ENCODE data around the gene PRAMEF1.
"Not testable (repeated sequence)": the region's sequence is repeated elsewhere in the genome, so short reads cannot be mapped to it uniquely, and the experiment has no call there.

PRAMEF1 gene

DNA sequence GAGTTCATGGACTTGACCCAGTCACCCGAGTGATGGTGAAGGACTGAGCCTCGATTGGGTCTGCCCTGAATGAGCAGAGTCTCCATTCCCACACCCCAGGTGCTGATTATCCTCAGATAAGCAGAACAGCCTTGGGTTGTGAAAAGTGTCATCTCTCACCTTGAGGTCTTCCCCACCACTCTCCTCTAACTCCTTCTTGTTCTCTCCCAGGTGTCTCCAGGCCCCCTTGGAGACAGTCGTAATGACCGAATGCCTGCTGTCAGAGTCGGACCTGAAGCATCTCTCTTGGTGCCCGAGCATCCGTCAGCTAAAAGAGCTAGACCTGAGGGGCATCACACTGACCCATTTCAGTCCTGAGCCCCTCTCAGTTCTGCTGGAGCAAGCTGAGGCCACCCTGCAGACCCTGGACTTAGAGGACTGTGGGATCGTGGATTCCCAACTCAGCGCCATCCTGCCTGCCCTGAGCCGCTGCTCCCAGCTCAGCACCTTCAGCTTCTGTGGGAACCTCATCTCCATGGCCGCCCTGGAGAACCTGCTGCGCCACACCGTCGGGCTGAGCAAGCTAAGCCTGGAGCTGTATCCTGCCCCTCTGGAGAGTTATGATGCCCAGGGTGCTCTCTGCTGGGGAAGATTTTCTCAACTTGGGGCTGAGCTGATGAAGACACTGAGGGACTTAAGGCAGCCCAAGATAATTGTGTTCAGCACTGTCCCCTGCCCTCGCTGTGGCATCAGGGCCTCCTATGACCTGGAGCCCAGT is 14.2 kb upstream of the PRAMEF1 start:
- H3K27ac ChIP-seq (ENCODE audit: low read depth, low read length), result no peak overlapping the region
- H3K4me1 ChIP-seq (ENCODE audit: insufficient read depth, low read length), result no peaks in the 10 kb centered on the region
- no peak overlapping the region for H3K9ac ChIP-seq (ENCODE audit: low read length)
- no peaks in the 10 kb centered on the region for H3K9me3 ChIP-seq (ENCODE audit: low read length)
- H3K4me3 ChIP-seq (ENCODE audit: low read depth in 1 of 2, low read length in 2 of 2), result no peak overlapping the region
- H3K36me3 ChIP-seq (ENCODE audit: insufficient read depth, low read length), result no peaks in the 10 kb centered on the region
- H3K27me3 ChIP-seq (ENCODE audit: control insufficient read depth in 1 of 2, insufficient read depth in 2 of 2, low read length in 2 of 2), result peaks cover 0 to 4% of the 10 kb centered on the region in 2 donors

DNA sequence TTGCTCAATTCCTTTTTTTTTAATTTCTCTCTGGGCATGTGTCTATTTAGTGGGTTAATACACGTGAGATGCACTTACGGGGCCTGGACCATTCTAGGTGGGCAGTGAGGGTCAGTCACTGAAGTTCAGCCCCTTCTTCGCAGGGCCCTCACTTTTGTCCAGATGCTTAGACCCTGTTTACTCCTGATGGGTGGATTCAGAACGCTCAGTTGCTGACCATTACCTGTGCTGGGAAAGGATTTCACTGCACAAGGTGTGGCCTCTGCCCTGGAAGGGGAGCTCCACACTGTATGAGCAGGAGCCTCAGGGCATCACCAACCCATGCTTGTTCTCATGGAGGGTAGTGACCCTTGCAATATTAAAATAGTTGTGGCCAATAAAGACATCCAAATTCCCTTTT is 13.1 kb upstream of the PRAMEF1 start:
- H3K4me3 ChIP-seq (ENCODE audit: low read depth in 1 of 2, low read length in 2 of 2), result no peak overlapping the region
- no peak overlapping the region for H3K27ac ChIP-seq (ENCODE audit: low read depth, low read length)
- H3K27me3 ChIP-seq (ENCODE audit: control insufficient read depth in 1 of 2, insufficient read depth in 2 of 2, low read length in 2 of 2), result peaks cover 0 to 4% of the 10 kb centered on the region in 2 donors
- H3K36me3 ChIP-seq (ENCODE audit: insufficient read depth, low read length), result no peaks in the 10 kb centered on the region
- H3K9me3 ChIP-seq (ENCODE audit: low read length), result no peaks in the 10 kb centered on the region
- H3K4me1 ChIP-seq (ENCODE audit: insufficient read depth, low read length), result no peaks in the 10 kb centered on the region
- H3K9ac ChIP-seq (ENCODE audit: low read length), result no peak overlapping the region

DNA sequence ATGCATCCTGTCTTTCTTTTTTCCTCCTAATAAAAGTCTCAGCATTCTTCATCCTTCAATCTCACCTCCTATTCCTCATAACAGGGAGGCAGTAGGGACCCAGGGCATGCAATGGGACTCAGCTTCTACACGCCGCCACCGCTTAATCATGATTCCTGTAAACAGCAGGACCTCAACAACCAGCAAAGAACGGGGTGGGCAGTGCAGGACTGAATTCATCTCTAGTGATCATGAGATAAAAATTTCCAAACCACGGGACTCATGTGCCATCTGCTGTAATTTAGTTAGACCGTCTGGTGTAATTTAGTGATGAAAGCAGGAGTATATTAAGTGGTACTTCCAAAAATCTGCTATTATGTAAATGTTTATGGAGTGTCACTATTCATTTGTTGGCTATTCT is 12.3 kb upstream of the PRAMEF1 start:
- Histone ChIP-seq H3K27me3 (ENCODE audit: control insufficient read depth in 1 of 2, insufficient read depth in 2 of 2, low read length in 2 of 2) (peaks cover 0 to 4% of the 10 kb centered on the region in 2 donors), H3K4me1 (ENCODE audit: insufficient read depth, low read length) (no peaks in the 10 kb centered on the region), H3K27ac (ENCODE audit: low read depth, low read length) (no peak overlapping the region), H3K36me3 (ENCODE audit: insufficient read depth, low read length) (no peaks in the 10 kb centered on the region), H3K9ac (ENCODE audit: low read length) (no peak overlapping the region), H3K9me3 (ENCODE audit: low read length) (no peaks in the 10 kb centered on the region), H3K4me3 (ENCODE audit: low read depth in 1 of 2, low read length in 2 of 2) (no peak overlapping the region)

DNA sequence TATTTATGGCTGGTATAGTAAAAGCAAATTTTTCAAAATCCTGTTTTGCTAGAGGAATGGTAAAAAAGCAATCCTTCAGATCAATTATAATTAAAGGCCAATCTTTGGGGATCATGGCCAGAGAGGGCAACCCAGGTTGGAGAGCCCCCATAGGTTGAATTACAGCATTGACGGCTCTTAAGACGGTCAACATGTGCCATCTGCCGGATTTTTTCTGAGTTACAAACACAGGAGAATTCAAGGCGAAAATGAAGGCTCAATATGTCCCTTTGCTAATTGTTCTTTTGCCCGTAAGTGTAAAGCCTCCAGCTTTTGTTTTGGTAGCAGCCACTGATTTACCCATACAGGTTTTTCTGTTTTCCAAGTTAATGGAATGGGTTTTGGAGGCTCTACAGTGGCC is 9.7 kb upstream of the PRAMEF1 start:
- not testable (repeated sequence) for H3K36me3 ChIP-seq (ENCODE audit: insufficient read depth, low read length); H3K27ac ChIP-seq (ENCODE audit: low read depth, low read length); H3K9ac ChIP-seq (ENCODE audit: low read length); H3K9me3 ChIP-seq (ENCODE audit: low read length); H3K4me1 ChIP-seq (ENCODE audit: insufficient read depth, low read length); H3K27me3 ChIP-seq (ENCODE audit: control insufficient read depth in 1 of 2, insufficient read depth in 2 of 2, low read length in 2 of 2); H3K4me3 ChIP-seq (ENCODE audit: low read depth in 1 of 2, low read length in 2 of 2)

GRCh38 chr1:12783783-12784182 is 7.4 kb upstream of the PRAMEF1 start:
- not testable (repeated sequence) for H3K4me1 ChIP-seq (ENCODE audit: insufficient read depth, low read length); H3K27me3 ChIP-seq (ENCODE audit: control insufficient read depth in 1 of 2, insufficient read depth in 2 of 2, low read length in 2 of 2); H3K9me3 ChIP-seq (ENCODE audit: low read length); H3K36me3 ChIP-seq (ENCODE audit: insufficient read depth, low read length); H3K4me3 ChIP-seq (ENCODE audit: low read depth in 1 of 2, low read length in 2 of 2); H3K27ac ChIP-seq (ENCODE audit: low read depth, low read length); H3K9ac ChIP-seq (ENCODE audit: low read length)

- H3K9me3 ChIP-seq (ENCODE audit: low read length); H3K9ac ChIP-seq (ENCODE audit: low read length); H3K36me3 ChIP-seq (ENCODE audit: insufficient read depth, low read length); H3K4me3 ChIP-seq (ENCODE audit: low read depth in 1 of 2, low read length in 2 of 2); H3K27me3 ChIP-seq (ENCODE audit: control insufficient read depth in 1 of 2, insufficient read depth in 2 of 2, low read length in 2 of 2); H3K27ac ChIP-seq (ENCODE audit: low read depth, low read length); H3K4me1 ChIP-seq (ENCODE audit: insufficient read depth, low read length): not testable (repeated sequence)
Observed at GRCh38 chr1:12784729-12785128, 6.5 kb upstream of the PRAMEF1 start.

- Histone ChIP-seq H3K27ac (ENCODE audit: low read depth, low read length) (no peak overlapping the region), H3K36me3 (ENCODE audit: insufficient read depth, low read length) (no peaks in the 10 kb centered on the region), H3K9me3 (ENCODE audit: low read length) (no peaks in the 10 kb centered on the region), H3K27me3 (ENCODE audit: control insufficient read depth in 1 of 2, insufficient read depth in 2 of 2, low read length in 2 of 2) (no peaks in the 10 kb centered on the region), H3K4me1 (ENCODE audit: insufficient read depth, low read length) (no peaks in the 10 kb centered on the region), H3K4me3 (ENCODE audit: low read depth in 1 of 2, low read length in 2 of 2) (no peak overlapping the region), H3K9ac (ENCODE audit: low read length) (no peak overlapping the region)
Observed at GRCh38 chr1:12798911-12799310, 7.7 kb downstream of the PRAMEF1 start.

DNA sequence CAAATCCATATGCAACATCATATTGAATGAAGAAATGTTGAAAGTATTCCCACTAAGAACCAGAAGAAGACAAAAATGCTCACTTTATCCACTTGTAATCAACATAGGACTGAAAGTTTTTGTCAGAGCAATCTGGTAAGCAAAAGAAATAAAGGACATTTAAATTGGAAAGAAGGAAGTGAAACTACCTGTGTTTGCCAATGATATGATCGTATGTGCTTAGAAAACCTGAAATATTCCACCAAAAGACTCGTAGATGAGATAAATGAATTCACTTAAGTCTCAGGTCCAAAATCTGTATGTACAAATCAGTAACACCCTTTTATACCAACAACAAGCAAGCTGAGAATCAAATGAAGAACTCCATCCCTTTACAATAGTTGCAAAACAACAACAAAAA is 8.5 kb downstream of the PRAMEF1 start:
- Histone ChIP-seq H3K9me3 (ENCODE audit: low read length) (no peaks in the 10 kb centered on the region), H3K27me3 (ENCODE audit: control insufficient read depth in 1 of 2, insufficient read depth in 2 of 2, low read length in 2 of 2) (no peaks in the 10 kb centered on the region), H3K36me3 (ENCODE audit: insufficient read depth, low read length) (no peaks in the 10 kb centered on the region), H3K4me3 (ENCODE audit: low read depth in 1 of 2, low read length in 2 of 2) (no peak overlapping the region), H3K9ac (ENCODE audit: low read length) (no peak overlapping the region), H3K4me1 (ENCODE audit: insufficient read depth, low read length) (no peaks in the 10 kb centered on the region), H3K27ac (ENCODE audit: low read depth, low read length) (no peak overlapping the region)

DNA sequence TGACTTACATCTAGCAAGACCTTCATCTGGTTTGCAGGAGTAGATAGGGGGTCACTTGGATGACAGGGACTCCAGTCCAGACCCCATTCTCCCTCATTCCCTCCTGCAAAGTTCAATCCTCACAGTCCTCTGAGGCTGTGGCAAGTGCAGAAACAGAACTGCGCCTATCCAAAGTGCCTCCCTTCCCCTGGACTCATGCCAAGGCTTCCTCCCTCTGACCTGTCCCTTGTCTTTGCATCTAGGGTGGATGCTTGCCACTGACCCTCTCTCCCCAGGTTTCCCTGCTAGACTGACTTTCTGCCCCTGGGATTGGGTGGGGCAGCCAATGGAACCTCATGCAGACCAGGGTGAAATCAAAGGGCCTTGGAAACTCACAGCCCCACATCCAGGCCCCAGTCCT is 18.7 kb downstream of the PRAMEF1 start:
- Histone ChIP-seq H3K36me3 (ENCODE audit: insufficient read depth, low read length) (no peaks in the 10 kb centered on the region), H3K27me3 (ENCODE audit: control insufficient read depth in 1 of 2, insufficient read depth in 2 of 2, low read length in 2 of 2) (no peaks in the 10 kb centered on the region), H3K27ac (ENCODE audit: low read depth, low read length) (no peak overlapping the region), H3K9ac (ENCODE audit: low read length) (no peak overlapping the region), H3K4me1 (ENCODE audit: insufficient read depth, low read length) (no peaks in the 10 kb centered on the region), H3K4me3 (ENCODE audit: low read depth in 1 of 2, low read length in 2 of 2) (no peak overlapping the region), H3K9me3 (ENCODE audit: low read length) (no peaks in the 10 kb centered on the region)

GRCh38 chr1:12810691-12811408 is 19.7 kb downstream of the PRAMEF1 start:
- Histone ChIP-seq H3K4me1 (ENCODE audit: insufficient read depth, low read length) (no peaks in the 10 kb centered on the region), H3K27ac (ENCODE audit: low read depth, low read length) (no peak overlapping the region), H3K4me3 (ENCODE audit: low read depth in 1 of 2, low read length in 2 of 2) (no peak overlapping the region), H3K27me3 (ENCODE audit: control insufficient read depth in 1 of 2, insufficient read depth in 2 of 2, low read length in 2 of 2) (no peaks in the 10 kb centered on the region), H3K36me3 (ENCODE audit: insufficient read depth, low read length) (no peaks in the 10 kb centered on the region), H3K9me3 (ENCODE audit: low read length) (no peaks in the 10 kb centered on the region), H3K9ac (ENCODE audit: low read length) (no peak overlapping the region)

DNA sequence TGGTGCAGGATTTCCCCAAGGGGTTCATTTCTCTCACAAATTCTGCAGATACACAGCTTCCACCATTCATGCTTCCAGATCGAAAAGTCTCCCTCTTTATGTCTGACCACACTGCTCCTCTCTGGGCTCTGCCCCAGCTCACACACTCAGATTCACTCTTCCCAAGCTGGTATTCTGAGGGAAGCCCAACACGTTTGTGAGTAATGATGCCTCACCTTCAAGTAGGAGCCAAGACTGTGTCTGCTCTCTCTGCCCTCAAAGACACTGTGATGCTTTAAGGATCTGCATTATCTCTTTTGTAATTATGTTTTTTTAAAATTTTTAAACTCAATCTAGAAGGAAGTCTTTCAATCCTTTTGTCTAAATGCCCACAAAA is 20.2 kb downstream of the PRAMEF1 start:
- Histone ChIP-seq H3K27me3 (ENCODE audit: control insufficient read depth in 1 of 2, insufficient read depth in 2 of 2, low read length in 2 of 2) (no peaks in the 10 kb centered on the region), H3K36me3 (ENCODE audit: insufficient read depth, low read length) (no peaks in the 10 kb centered on the region), H3K9ac (ENCODE audit: low read length) (no peak overlapping the region), H3K9me3 (ENCODE audit: low read length) (no peaks in the 10 kb centered on the region), H3K4me3 (ENCODE audit: low read depth in 1 of 2, low read length in 2 of 2) (no peak overlapping the region), H3K4me1 (ENCODE audit: insufficient read depth, low read length) (no peaks in the 10 kb centered on the region), H3K27ac (ENCODE audit: low read depth, low read length) (no peak overlapping the region)

GRCh38 chr1:12819061-12819460 is 27.9 kb downstream of the PRAMEF1 start:
- not testable (repeated sequence) for H3K27ac ChIP-seq (ENCODE audit: low read depth, low read length); H3K4me3 ChIP-seq (ENCODE audit: low read depth in 1 of 2, low read length in 2 of 2); H3K36me3 ChIP-seq (ENCODE audit: insufficient read depth, low read length); H3K9me3 ChIP-seq (ENCODE audit: low read length); H3K4me1 ChIP-seq (ENCODE audit: insufficient read depth, low read length); H3K27me3 ChIP-seq (ENCODE audit: control insufficient read depth in 1 of 2, insufficient read depth in 2 of 2, low read length in 2 of 2); H3K9ac ChIP-seq (ENCODE audit: low read length)

All from muscle layer of colon (tissue), 2 donors.